GM04503 (cell line): ENCODE data around the gene HDAC4.

Experiments used
- DNase-seq: peaks from one replicate; pipeline ENCODE4 v3.0.0-alpha.2; 2012; ENCODE audit warnings: low read depth

Gene HDAC4

DNA sequence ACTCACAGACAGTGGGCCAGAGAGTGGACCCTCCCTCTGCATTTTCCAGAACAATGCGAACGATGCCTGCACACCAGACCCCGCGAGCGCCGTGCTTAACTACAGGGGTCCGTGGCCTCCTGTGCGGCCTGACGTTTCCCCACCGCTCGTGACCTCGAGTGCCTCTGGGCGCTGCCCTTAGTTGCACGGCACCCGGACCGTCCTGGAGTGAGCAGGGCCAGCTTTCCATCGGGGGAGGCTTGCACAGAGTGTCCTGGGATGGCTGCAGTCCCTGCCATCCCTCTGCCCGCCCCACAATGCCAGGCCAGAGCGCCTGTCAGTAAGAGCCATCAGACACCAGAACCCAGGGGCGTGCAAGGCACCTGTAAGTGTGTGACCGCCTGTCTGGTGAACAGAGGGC lies 335.9 kb downstream of the HDAC4 start:
- no peak for DNase-seq

- DNase-seq, result no peak
Measured at GRCh38 chr2:239064253-239064652, 336.6 kb downstream of the HDAC4 start.

GRCh38 chr2:239062743-239063142 lies 338.1 kb downstream of the HDAC4 start:
- DNase-seq, result no peak

- no peak for DNase-seq
Measured at GRCh38 chr2:239061824-239062570, 338.8 kb downstream of the HDAC4 start.

GRCh38 chr2:239061121-239061666 lies 339.6 kb downstream of the HDAC4 start:
- no peak for DNase-seq

GRCh38 chr2:239060676-239061075 lies 340.1 kb downstream of the HDAC4 start:
- DNase-seq, result no peak

- no peak for DNase-seq
Measured at GRCh38 chr2:239059854-239060253, 341.0 kb downstream of the HDAC4 start.

DNA sequence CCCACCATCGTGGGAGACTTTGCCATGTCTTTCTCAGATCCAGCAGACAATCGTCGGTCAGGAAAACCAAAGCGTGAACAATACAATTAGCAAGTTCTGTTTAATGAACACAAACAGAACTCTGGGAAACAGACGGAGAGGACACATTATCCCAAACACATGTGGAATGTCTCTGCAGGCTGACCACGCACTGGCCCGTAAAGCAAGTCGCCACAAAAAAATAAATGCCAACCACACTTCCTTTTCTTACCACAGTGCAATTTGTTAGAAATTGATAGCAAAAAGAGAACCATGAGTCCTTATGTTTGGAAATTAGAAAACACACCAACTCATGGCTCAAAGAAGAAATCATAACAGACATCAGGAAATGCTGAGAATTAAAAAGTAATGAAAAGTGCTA lies 342.1 kb downstream of the HDAC4 start:
- no peak for DNase-seq

DNA sequence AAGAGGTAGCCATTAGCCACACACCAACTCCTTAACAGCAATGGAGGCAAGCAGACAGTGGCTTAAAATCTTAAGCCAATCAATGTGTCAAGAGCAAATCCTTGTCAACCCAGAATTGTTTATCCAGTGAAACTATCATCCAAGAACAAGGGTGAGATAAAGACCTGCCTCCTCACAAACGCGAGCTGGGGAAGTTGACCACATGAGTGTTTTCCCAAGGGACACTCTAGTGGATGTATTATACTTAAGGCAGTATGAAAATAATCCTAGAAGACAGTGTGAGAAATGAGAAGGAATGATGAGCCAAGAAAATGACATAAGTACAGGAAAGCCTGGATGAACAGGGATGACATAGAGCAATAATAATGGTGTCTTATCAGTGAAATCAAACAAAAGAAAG lies 343.3 kb downstream of the HDAC4 start:
- DNase-seq, result no peak

DNA sequence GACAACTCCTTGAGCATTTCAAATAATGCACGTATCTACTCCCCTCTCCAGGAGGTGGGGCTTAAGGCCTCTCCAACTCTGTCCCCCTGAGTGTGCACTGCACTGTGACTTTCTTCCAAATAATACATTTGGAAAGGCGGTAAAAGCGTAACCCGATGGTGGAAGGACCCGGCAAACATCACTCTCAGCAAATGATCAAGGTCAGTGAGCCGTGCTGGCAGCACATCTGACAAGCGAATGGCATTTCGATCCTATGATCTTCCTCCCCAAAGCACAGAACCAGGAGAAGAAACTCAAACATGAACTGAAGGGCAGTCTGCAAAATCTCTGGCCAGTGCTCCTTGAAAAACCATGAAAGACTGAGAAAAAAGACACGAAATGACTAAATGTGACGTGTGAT lies 344.2 kb downstream of the HDAC4 start:
- DNase-seq, result no peak

- DNase-seq, result no peak
Measured at GRCh38 chr2:239055756-239056493, 344.9 kb downstream of the HDAC4 start.

GRCh38 chr2:239054921-239055320 lies 345.9 kb downstream of the HDAC4 start:
- DNase-seq, result no peak

GRCh38 chr2:239053801-239054503 lies 346.9 kb downstream of the HDAC4 start:
- no peak for DNase-seq

- DNase-seq, result no peak
Measured at GRCh38 chr2:239052798-239053665, 347.8 kb downstream of the HDAC4 start.

- no peak for DNase-seq
Measured at GRCh38 chr2:239051891-239052445, 348.9 kb downstream of the HDAC4 start.

GRCh38 chr2:239050252-239050649 lies 350.6 kb downstream of the HDAC4 start:
- no peak for DNase-seq

GRCh38 chr2:239049421-239050251 lies 351.2 kb downstream of the HDAC4 start:
- no peak for DNase-seq

DNA sequence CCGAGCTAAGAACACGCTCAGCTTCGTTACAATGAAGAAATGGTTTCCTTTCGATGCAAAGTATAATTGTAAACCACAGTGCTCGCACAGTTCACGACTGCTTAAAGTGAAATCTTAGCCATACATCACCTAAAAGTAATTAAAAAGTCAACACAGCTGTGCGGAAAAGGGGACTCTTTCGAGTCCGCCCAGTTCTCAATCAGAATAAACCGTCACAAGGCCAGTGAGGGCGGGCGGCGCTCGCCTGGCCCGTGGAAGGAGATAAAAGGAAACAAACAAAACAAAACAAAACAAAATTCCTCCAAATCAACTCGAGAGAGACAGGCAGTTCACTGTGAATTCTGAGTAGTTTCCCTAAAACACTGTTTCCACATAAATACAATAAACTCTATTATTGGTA lies 352.1 kb downstream of the HDAC4 start:
- no peak for DNase-seq

DNA sequence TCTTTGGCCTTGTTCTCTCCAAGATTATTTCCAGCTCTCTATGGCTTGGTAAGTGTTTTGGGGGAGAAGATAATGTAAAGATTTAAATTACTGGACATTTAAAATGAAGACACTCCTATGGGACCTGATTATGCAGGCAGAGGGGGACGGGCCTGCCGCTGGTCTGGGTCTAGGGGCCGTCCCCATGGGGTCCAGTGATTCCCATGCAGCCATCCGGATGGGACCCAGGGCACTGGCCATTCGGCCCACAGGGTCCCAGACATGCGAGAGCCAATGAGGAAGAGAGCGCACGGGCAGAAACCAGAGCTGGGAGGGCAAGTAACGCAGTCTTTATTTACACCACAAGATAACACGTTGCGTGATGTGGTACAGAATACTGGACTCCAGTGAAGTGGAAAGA lies 353.0 kb downstream of the HDAC4 start:
- no peak for DNase-seq

DNA sequence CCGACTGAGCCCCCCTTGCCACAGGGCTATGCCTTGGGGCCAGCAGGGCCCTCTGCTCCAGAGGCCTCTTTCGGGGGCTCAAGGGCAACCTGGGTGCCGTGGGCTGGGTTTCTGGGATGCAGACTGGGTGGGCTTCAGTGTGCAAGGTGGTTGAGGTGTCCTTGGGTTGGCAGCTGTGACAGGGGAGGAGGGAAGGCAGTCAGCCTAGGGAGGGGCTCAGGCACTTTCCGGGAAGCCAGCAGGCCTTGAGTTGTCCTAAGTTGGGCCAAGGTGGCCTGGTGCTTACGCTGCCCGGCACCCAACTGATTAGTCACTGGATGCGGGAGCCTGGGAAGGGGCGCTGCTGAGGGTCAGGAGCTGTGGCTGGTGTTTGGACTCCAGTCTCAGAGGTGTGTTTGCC lies 353.4 kb downstream of the HDAC4 start:
- DNase-seq, result no peak

DNA sequence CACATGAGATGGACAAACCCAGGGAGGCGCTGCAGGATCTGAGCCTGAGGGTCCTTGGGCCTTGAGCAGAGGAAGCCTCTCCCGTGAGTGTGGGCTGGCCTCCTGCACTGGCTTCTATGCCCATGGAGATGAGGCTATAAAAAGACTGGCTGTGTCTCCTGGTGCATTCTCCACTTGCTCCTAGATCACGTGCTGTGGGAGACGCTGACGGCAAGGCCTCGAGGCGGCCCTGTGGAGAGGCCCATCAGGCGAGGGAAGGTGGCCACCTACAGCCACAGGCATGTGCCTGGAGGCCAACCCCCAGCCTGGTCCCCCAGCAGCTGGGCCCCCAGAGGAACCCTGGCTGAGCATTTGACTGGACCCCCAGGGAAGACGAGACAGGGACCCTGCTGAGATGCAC lies 354.0 kb downstream of the HDAC4 start:
- no peak for DNase-seq
